ENCODE results near the gene CLASP1.

DNA sequence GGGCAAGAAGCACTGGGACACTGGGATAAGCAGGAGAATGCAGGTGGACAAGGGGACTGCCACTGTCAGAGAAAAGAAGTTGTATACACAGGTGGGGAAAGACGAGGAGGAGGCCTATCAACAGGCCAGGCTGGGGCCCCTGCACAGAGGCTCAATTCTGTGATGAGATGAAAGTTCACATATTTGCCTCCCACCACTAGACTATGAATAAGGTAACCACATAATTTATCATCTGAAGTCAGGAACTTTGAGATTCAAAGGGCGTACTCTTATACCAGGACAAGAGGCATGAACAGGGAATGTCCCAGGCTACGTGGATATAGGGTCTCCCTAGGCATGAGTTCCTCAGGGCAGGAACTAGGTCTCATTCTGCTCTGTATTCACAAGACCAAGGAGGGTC lies 84.4 kb downstream of the CLASP1 start:
- TF ChIP-seq, protein P1, sequence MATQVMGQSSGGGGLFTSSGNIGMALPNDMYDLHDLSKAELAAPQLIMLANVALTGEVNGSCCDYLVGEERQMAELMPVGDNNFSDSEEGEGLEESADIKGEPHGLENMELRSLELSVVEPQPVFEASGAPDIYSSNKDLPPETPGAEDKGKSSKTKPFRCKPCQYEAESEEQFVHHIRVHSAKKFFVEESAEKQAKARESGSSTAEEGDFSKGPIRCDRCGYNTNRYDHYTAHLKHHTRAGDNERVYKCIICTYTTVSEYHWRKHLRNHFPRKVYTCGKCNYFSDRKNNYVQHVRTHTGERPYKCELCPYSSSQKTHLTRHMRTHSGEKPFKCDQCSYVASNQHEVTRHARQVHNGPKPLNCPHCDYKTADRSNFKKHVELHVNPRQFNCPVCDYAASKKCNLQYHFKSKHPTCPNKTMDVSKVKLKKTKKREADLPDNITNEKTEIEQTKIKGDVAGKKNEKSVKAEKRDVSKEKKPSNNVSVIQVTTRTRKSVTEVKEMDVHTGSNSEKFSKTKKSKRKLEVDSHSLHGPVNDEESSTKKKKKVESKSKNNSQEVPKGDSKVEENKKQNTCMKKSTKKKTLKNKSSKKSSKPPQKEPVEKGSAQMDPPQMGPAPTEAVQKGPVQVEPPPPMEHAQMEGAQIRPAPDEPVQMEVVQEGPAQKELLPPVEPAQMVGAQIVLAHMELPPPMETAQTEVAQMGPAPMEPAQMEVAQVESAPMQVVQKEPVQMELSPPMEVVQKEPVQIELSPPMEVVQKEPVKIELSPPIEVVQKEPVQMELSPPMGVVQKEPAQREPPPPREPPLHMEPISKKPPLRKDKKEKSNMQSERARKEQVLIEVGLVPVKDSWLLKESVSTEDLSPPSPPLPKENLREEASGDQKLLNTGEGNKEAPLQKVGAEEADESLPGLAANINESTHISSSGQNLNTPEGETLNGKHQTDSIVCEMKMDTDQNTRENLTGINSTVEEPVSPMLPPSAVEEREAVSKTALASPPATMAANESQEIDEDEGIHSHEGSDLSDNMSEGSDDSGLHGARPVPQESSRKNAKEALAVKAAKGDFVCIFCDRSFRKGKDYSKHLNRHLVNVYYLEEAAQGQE (IDR thresholded peaks at IDR 0.05; ENCODE audit: unreplicated experiment) = no peak
- TF ChIP-seq POLR2AphosphoS5 (IDR thresholded peaks at IDR 0.05; ENCODE audit: low read depth) (no peak), JUNB (IDR thresholded peaks at IDR 0.05; ENCODE audit: unreplicated experiment) (no peak), EZH2phosphoT487 (IDR thresholded peaks at IDR 0.05; ENCODE audit: unreplicated experiment) (no peak), ETS1 (IDR thresholded peaks at IDR 0.05) (no peak), CREB1 (CRISPR knock-in tag; IDR thresholded peaks at IDR 0.05; ENCODE audit: low read depth) (no peak), EZH2 (IDR thresholded peaks at IDR 0.05; ENCODE audit: low read depth, unreplicated experiment) (no peak), ZNF331 (CRISPR knock-in tag; IDR thresholded peaks at IDR 0.05; ENCODE audit: low read depth) (no peak), STAT1 (IDR thresholded peaks at IDR 0.05; ENCODE audit: unreplicated experiment) (no peak)
- TF ChIP-seq, protein P2, sequence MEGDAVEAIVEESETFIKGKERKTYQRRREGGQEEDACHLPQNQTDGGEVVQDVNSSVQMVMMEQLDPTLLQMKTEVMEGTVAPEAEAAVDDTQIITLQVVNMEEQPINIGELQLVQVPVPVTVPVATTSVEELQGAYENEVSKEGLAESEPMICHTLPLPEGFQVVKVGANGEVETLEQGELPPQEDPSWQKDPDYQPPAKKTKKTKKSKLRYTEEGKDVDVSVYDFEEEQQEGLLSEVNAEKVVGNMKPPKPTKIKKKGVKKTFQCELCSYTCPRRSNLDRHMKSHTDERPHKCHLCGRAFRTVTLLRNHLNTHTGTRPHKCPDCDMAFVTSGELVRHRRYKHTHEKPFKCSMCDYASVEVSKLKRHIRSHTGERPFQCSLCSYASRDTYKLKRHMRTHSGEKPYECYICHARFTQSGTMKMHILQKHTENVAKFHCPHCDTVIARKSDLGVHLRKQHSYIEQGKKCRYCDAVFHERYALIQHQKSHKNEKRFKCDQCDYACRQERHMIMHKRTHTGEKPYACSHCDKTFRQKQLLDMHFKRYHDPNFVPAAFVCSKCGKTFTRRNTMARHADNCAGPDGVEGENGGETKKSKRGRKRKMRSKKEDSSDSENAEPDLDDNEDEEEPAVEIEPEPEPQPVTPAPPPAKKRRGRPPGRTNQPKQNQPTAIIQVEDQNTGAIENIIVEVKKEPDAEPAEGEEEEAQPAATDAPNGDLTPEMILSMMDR (conservative IDR thresholded peaks at IDR 0.05; ENCODE audit: low read depth in 2 of 2) = no peak
